K562 (cell line): Measurements from ENCODE around the gene MPHOSPH9. TPM values are rescaled to one million over a fixed set of nuclear protein-coding genes. Genes with fewer than 3 reads are reported as not detected.

Source experiments
- ATAC-seq: fragments of 200-7000 bp; cut with Tn5 transposase; 3 replicates; pipeline ENCODE4 v1.9.1; 2020; ENCODE audit warnings: moderate library complexity
- BruUV-seq: library from RNA; stranded (reverse); fragments of 400-500 nt; replicated peaks from 2 replicates; lab custom pipeline; 2021; lab: Mats Ljungman, UMichigan
- CTCF ChIA-PET: fragments of 300-600 bp; formaldehyde crosslinking; extraction: SDS; loops from one replicate; lab custom pipeline; 2021; ENCODE audit warnings: low intra/inter-chr PET ratio; lab: Yijun Ruan, JAX
- POLR2A ChIA-PET: fragments of 300-600, 350-650 bp; sonication (Branson Sonifier 250); formaldehyde crosslinking; extraction: SDS; loops from one replicate; lab custom pipeline; 2021; ENCODE audit warnings: antibody characterized with exemption, inconsistent platforms; lab: Yijun Ruan, JAX
- DNase-seq, 4 experiments: peaks; one replicate each; pipeline versions ENCODE4 v3.0.0 to v3.0.0-alpha.2; 2011 to 2018; ENCODE audit warnings: low spot score in 3 of 4, mixed read lengths in 3 of 4; ENCODE audit errors: extremely low read depth in 1 of 4
- FAIRE-seq: peaks from 2 replicates; lab custom pipeline; 2011; peaks lifted over from hg19 to GRCh38; lab: Jason Lieb, UNC
- H2AFZ ChIP-seq: 2 replicates; pipeline ENCODE4 v1.6.0; 2011; ENCODE audit warnings: low read depth, low read length, control low read depth, inconsistent platforms
- H3K27ac ChIP-seq: fragments of 200-600 bp; 3 replicates; pipeline ENCODE4 v1.8.0; 2011; ENCODE audit warnings: low read depth, mild to moderate bottlenecking, control low read depth, inconsistent platforms, low read length, moderate library complexity, mixed read lengths; ENCODE audit errors: extremely low read depth
- H3K27me3 ChIP-seq, 2 experiments: fragments of 300-600 bp in 1 of 2; 2 replicates in 1 of 2; 3 replicates in 1 of 2; pipeline versions ENCODE4 v1.6.0 to v1.8.0; 2011; ENCODE audit warnings: inconsistent platforms in 2 of 2, low read length in 2 of 2, mild to moderate bottlenecking in 1 of 2, mixed read lengths in 1 of 2, moderate library complexity in 1 of 2; ENCODE audit not compliant: control insufficient read depth in 2 of 2, insufficient read depth in 2 of 2
- H3K36me3 ChIP-seq: fragments of 300-600 bp; 3 replicates; pipeline ENCODE4 v1.8.0; 2011; ENCODE audit warnings: mild to moderate bottlenecking, low read length, inconsistent platforms; ENCODE audit not compliant: control insufficient read depth, insufficient read depth
- H3K4me1 ChIP-seq, 2 experiments: fragments of 200-600 bp in 1 of 2; replicated peaks in 1 of 2; 2 replicates in 1 of 2; 3 replicates in 1 of 2; pipeline versions ENCODE4 v1.5.1 to v1.8.0; 2011; ENCODE audit warnings: inconsistent platforms in 2 of 2, low read length in 2 of 2, mild to moderate bottlenecking in 1 of 2, mixed read lengths in 1 of 2, moderate library complexity in 1 of 2; ENCODE audit not compliant: control insufficient read depth in 2 of 2, insufficient read depth in 2 of 2
- H3K4me2 ChIP-seq: 2 replicates; pipeline ENCODE4 v1.6.1; 2011; ENCODE audit warnings: low read length, control low read depth, inconsistent platforms, mixed read lengths; ENCODE audit not compliant: insufficient read depth
- H3K4me3 ChIP-seq: fragments of 200-600 bp; sonication (generic), shearing (Covaris generic); 2 replicates; pipeline ENCODE4 v1.5.1; 2016; ENCODE audit warnings: control low read depth, inconsistent platforms
- H3K79me2 ChIP-seq: fragments of 200-600 bp; 3 replicates; pipeline ENCODE4 v1.8.0; 2011; ENCODE audit warnings: low read length, inconsistent platforms; ENCODE audit not compliant: control insufficient read depth, insufficient read depth
- H3K9ac ChIP-seq, 2 experiments: 2 replicates each; pipeline versions ENCODE4 v1.6.0 to v1.6.1; 2011; ENCODE audit warnings: low read depth in 2 of 2, low read length in 2 of 2, control low read depth in 1 of 2, inconsistent platforms in 1 of 2, mild to moderate bottlenecking in 1 of 2, mixed read lengths in 1 of 2; ENCODE audit not compliant: insufficient read depth in 1 of 2
- H3K9me1 ChIP-seq: one replicate; pipeline ENCODE4 v1.6.0; 2011; ENCODE audit warnings: inconsistent platforms, mild to moderate bottlenecking, low read length, moderate library complexity; ENCODE audit not compliant: control insufficient read depth, insufficient read depth
- H3K9me3 ChIP-seq: replicated peaks from 2 replicates; pipeline ENCODE4 v1.5.1; 2011; ENCODE audit warnings: low read depth, low read length, inconsistent platforms; ENCODE audit not compliant: control insufficient read depth, insufficient read depth
- H4K20me1 ChIP-seq: replicated peaks from 2 replicates; pipeline ENCODE4 v1.6.1; 2011; ENCODE audit warnings: low read length, inconsistent platforms, mixed read lengths; ENCODE audit not compliant: control insufficient read depth, insufficient read depth
- ASH1L ChIP-seq: fragments of 450-650 bp; IDR thresholded peaks from 2 replicates; pipeline ENCODE4 v1.6.1; 2018; ENCODE audit warnings: borderline replicate concordance, mild to moderate bottlenecking, low read depth; ENCODE audit not compliant: partially characterized antibody
- BRF1 ChIP-seq: IDR thresholded peaks from 3 replicates; pipeline ENCODE4 v1.6.1; 2011; ENCODE audit warnings: borderline replicate concordance, mild to moderate bottlenecking; ENCODE audit not compliant: insufficient read length; ENCODE audit errors: extremely low read depth
- HEY1 ChIP-seq: fragments of 250-450 bp; sonication (Bioruptor Pico); IDR thresholded peaks from 2 replicates; pipeline ENCODE4 v1.5.0; 2020; ENCODE audit warnings: mild to moderate bottlenecking, moderate library complexity, borderline replicate concordance
- LARP7 ChIP-seq: fragments of 450-650 bp; IDR thresholded peaks from 2 replicates; pipeline ENCODE4 v1.6.1; 2016
- MTA3 ChIP-seq: fragments of 450-650 bp; formaldehyde crosslinking; IDR thresholded peaks from 2 replicates; pipeline ENCODE4 v1.6.1; 2017; ENCODE audit warnings: mild to moderate bottlenecking, borderline replicate concordance
- NFIC ChIP-seq: fragments of 450-650 bp; IDR thresholded peaks from 2 replicates; pipeline ENCODE4 v1.6.1; 2017; ENCODE audit warnings: mild to moderate bottlenecking, inconsistent platforms
- NFRKB ChIP-seq: fragments of 450-650 bp; IDR thresholded peaks from 2 replicates; pipeline ENCODE4 v1.6.1; 2016; ENCODE audit warnings: low read depth
- PHB ChIP-seq: fragments of 250-450 bp; sonication (Bioruptor Pico); IDR thresholded peaks from 2 replicates; pipeline ENCODE4 v1.5.0; 2021
- SETDB1 ChIP-seq: IDR thresholded peaks from one replicate; pipeline ENCODE4 v1.6.1; 2012; ENCODE audit warnings: low read length, control low read depth, inconsistent platforms
- SRSF9 ChIP-seq: fragments of 200-400 bp; formaldehyde crosslinking; IDR thresholded peaks from 2 replicates; pipeline ENCODE4 v1.6.1; 2017; ENCODE audit warnings: low read depth, low read length, borderline replicate concordance
- STAG1 ChIP-seq: sonication (generic); formaldehyde crosslinking; IDR thresholded peaks from 2 replicates; pipeline ENCODE4 v1.5.0; 2020; ENCODE audit warnings: missing genetic modification reagents, borderline replicate concordance
- ZFP30 ChIP-seq: fragments of 250-450 bp; sonication (Bioruptor Pico); IDR thresholded peaks from 2 replicates; pipeline ENCODE4 v1.8.0; 2022; ENCODE audit warnings: moderate library complexity, mild to moderate bottlenecking, inconsistent platforms, borderline replicate concordance
- ZNF12 ChIP-seq: sonication (generic); formaldehyde crosslinking; IDR thresholded peaks from 2 replicates; pipeline ENCODE4 v1.4.0; 2020; ENCODE audit warnings: mild to moderate bottlenecking, missing genetic modification reagents
- ZNF253 ChIP-seq: fragments of 250-450 bp; sonication (Bioruptor Pico); conservative IDR thresholded peaks from 2 replicates; pipeline ENCODE4 v1.6.1; 2021; ENCODE audit warnings: mild to moderate bottlenecking
- ZNF282 ChIP-seq: sonication (generic); formaldehyde crosslinking; IDR thresholded peaks from 2 replicates; pipeline ENCODE4 v1.8.1; 2023; ENCODE audit warnings: missing genetic modification reagents
- WGBS: fragments of 100-300 bp; shearing (Covaris generic); methylation state at CpG from one replicate; pipeline ENCODE4 v1.1.6; 2016; ENCODE audit warnings: low coverage, mixed read lengths; ENCODE audit not compliant: insufficient coverage; ENCODE audit errors: missing lambda C conversion rate; 5-methylcytosine and 5-hydroxymethylcytosine counted together
- in situ Hi-C: fragments of 300-500 bp; cut with MboI; formaldehyde crosslinking; loops from 4 replicates; pipeline ENCODE4 v1.15.0; 2018; ENCODE audit warnings: inconsistent platforms, mixed read lengths
- intact Hi-C: fragments of 100-400 bp; cut with micrococcal nuclease; formaldehyde crosslinking; loops from 2 replicates; pipeline ENCODE4 v1.14.2; 2022
- polyA plus RNA-seq, 8 experiments: library from polyadenylated mRNA; depleted of rRNA in 4 of 8; stranded (reverse) in 5 of 8; unstranded in 3 of 8; fragments of >200 nt; fragmentation: Nextera tagmentation in 2 of 8; fragmentation: Illumina TruSeq in 1 of 8; extraction: Ambion mirVana in 2 of 8; extraction: Trizol in 1 of 8; gene quantifications; 2 replicates each; pipeline versions ENCODE4 v1.2.1 to v1.2.3, GENCODE V29; 2011 to 2014; ENCODE audit warnings: inconsistent platforms in 1 of 8, missing spikeins in 1 of 8
- total RNA-seq, 7 experiments: library from RNA; depleted of rRNA in 6 of 7; stranded (reverse); fragments of >200 nt in 6 of 7; fragmentation: Illumina TruSeq in 2 of 7; extraction: Trizol in 2 of 7; gene quantifications; 2 replicates each; pipeline versions ENCODE4 v1.2.1 to v1.2.3, GENCODE V29; 2011 to 2021; ENCODE audit warnings: low replicate concordance in 1 of 7
- TF ChIP-seq, protein P1 (sequence below): conservative IDR thresholded peaks from 2 replicates; pipeline ENCODE4 v1.6.1; 2011; ENCODE audit warnings: low read depth, mild to moderate bottlenecking, low read length; ENCODE audit not compliant: control insufficient read depth
- TF ChIP-seq, protein P2 (sequence below): fragments of 450-650 bp; formaldehyde crosslinking; IDR thresholded peaks from 2 replicates; pipeline ENCODE4 v1.4.0; 2020; ENCODE audit warnings: mild to moderate bottlenecking, mixed read lengths

MPHOSPH9 gene
- total and polyA plus RNA-seq, 9 of the 15 experiments (the other 6 are each of a cell fraction or from before 2014, with no cell fraction given): 14.2 to 103 (median 54.5) TPM

GRCh38 chr12:123131291-123131832, 101.6 kb downstream of the MPHOSPH9 start (continued):
- TF ChIP-seq SRSF9: no peak

DNA sequence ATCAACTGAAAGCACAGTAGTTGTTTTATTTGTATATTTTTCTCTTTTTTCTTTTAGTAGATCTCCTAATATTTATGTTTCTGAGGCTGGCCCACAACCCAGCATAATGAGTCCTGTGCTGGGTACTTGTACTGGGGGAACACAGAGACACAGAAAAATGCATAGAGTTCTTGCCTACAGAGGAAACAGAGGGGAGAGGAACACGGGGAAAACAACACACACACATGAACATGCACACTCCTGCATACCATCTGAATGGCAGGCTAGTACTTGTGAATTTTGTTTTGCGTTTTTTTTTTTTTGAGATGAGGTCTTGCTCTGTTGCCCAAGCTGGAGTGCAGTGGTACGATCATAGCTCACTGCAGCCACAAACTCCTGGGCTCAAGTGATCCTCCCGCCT, 103.3 kb downstream of the MPHOSPH9 start:
- Histone ChIP-seq H3K9me3 (no peaks in the 10 kb centered on the region), H3K4me1 (peaks cover 13 to 24% of the 10 kb centered on the region in 2 experiments; a peak in 4 of 5 replicates), H3K9ac (no peak overlapping the region), H3K27me3 (no peaks in the 10 kb centered on the region), H3K79me2 (no peaks in the 10 kb centered on the region), H3K27ac (no peak overlapping the region), H3K4me2 (no peak overlapping the region), H3K36me3 (no peaks in the 10 kb centered on the region), H3K9me1 (no peaks in the 10 kb centered on the region), H2AFZ (no peak overlapping the region), H4K20me1 (peaks cover 7% of the 10 kb centered on the region; the same call in 1 of the 2 replicates), H3K4me3 (no peak overlapping the region)
- ATAC-seq: no peak
- BruUV-seq: no TSS peak
- 59% methylated on average over 4 of the region's 4 CpGs for WGBS
- in situ Hi-C loops: no loop called here
- no peak for FAIRE-seq
- POLR2A ChIA-PET: no interaction called here
- TF ChIP-seq PHB (CRISPR knock-in tag) (no peak), NFIC (no peak), SETDB1 (no peak), ZNF253 (CRISPR knock-in tag) (no peak), NFRKB (no peak), ZNF282 (CRISPR knock-in tag) (no peak), MTA3 (no peak), BRF1 (no peak), LARP7 (no peak), ZFP30 (CRISPR knock-in tag) (no peak), ASH1L (no peak), ZNF12 (CRISPR knock-in tag) (no peak), STAG1 (no peak), HEY1 (no peak)
- TF ChIP-seq, protein P1, sequence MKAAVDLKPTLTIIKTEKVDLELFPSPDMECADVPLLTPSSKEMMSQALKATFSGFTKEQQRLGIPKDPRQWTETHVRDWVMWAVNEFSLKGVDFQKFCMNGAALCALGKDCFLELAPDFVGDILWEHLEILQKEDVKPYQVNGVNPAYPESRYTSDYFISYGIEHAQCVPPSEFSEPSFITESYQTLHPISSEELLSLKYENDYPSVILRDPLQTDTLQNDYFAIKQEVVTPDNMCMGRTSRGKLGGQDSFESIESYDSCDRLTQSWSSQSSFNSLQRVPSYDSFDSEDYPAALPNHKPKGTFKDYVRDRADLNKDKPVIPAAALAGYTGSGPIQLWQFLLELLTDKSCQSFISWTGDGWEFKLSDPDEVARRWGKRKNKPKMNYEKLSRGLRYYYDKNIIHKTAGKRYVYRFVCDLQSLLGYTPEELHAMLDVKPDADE: no peak
- TF ChIP-seq, protein P2, sequence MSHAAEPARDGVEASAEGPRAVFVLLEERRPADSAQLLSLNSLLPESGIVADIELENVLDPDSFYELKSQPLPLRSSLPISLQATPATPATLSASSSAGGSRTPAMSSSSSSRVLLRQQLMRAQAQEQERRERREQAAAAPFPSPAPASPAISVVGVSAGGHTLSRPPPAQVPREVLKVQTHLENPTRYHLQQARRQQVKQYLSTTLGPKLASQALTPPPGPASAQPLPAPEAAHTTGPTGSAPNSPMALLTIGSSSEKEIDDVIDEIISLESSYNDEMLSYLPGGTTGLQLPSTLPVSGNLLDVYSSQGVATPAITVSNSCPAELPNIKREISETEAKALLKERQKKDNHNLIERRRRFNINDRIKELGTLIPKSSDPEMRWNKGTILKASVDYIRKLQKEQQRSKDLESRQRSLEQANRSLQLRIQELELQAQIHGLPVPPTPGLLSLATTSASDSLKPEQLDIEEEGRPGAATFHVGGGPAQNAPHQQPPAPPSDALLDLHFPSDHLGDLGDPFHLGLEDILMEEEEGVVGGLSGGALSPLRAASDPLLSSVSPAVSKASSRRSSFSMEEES (CRISPR knock-in tag): no peak
- CTCF ChIA-PET: no interaction called here
- intact Hi-C loops: no loop called here
- no peak for DNase-seq
